IPS-18c (cell line): ENCODE data around the gene RAN.
"Not testable (repeated sequence)": the region's sequence is repeated elsewhere in the genome, so short reads cannot be mapped to it uniquely, and the experiment has no call there.

ENCODE experiments used
- H3K4me3 ChIP-seq: 2 replicates; pipeline ENCODE4 v1.7.0; 2013; ENCODE audit warnings: low read depth, mild to moderate bottlenecking, low read length, moderate library complexity; ENCODE audit not compliant: insufficient read depth
- H3K9me3 ChIP-seq: one replicate; pipeline ENCODE4 v1.6.1; 2013; ENCODE audit warnings: mild to moderate bottlenecking, low read length, moderate library complexity; ENCODE audit not compliant: control insufficient read depth, insufficient read depth

The RAN gene

GRCh38 chr12:130873106-130873795, 1.4 kb downstream of the RAN start:
- Histone ChIP-seq H3K4me3 (peak overlapping the region; percentile 74), H3K9me3 (no peaks in the 10 kb centered on the region)

GRCh38 chr12:130873825-130874224, 2.0 kb downstream of the RAN start:
- Histone ChIP-seq H3K9me3 (no peaks in the 10 kb centered on the region), H3K4me3 (0 out of 2 replicates have a peak overlapping the region, but pooled peaks have one; percentile 74)

GRCh38 chr12:130874696-130875095, 2.8 kb downstream of the RAN start:
- H3K4me3 ChIP-seq = no peak overlapping the region
- no peaks in the 10 kb centered on the region for H3K9me3 ChIP-seq

- no peak overlapping the region for H3K4me3 ChIP-seq
- no peaks in the 10 kb centered on the region for H3K9me3 ChIP-seq
Observed at GRCh38 chr12:130875193-130875592, 3.3 kb downstream of the RAN start.

- not testable (repeated sequence) for H3K4me3 ChIP-seq, H3K9me3 ChIP-seq
Observed at GRCh38 chr12:130875708-130876107, 3.8 kb downstream of the RAN start.

GRCh38 chr12:130876297-130876696, 4.4 kb downstream of the RAN start:
- H3K4me3 ChIP-seq = no peak overlapping the region
- H3K9me3 ChIP-seq = no peaks in the 10 kb centered on the region

- no peaks in the 10 kb centered on the region for H3K9me3 ChIP-seq
- no peak overlapping the region for H3K4me3 ChIP-seq
Observed at GRCh38 chr12:130876758-130877157, 4.9 kb downstream of the RAN start.

- no peak overlapping the region for H3K4me3 ChIP-seq
- no peaks in the 10 kb centered on the region for H3K9me3 ChIP-seq
Observed at GRCh38 chr12:130877333-130877732, 5.5 kb downstream of the RAN start.

GRCh38 chr12:130878193-130879185, 6.6 kb downstream of the RAN start:
- no peak overlapping the region for H3K4me3 ChIP-seq
- no peaks in the 10 kb centered on the region for H3K9me3 ChIP-seq

GRCh38 chr12:130879212-130879686, 7.4 kb downstream of the RAN start:
- Histone ChIP-seq H3K4me3 (no peak overlapping the region), H3K9me3 (no peaks in the 10 kb centered on the region)

GRCh38 chr12:130879781-130880389, 8.0 kb downstream of the RAN start:
- Histone ChIP-seq H3K4me3 (no peak overlapping the region), H3K9me3 (no peaks in the 10 kb centered on the region)

- Histone ChIP-seq H3K4me3 (no peak overlapping the region), H3K9me3 (no peaks in the 10 kb centered on the region)
Observed at GRCh38 chr12:130880411-130880885, 8.6 kb downstream of the RAN start.

- H3K4me3 ChIP-seq = no peak overlapping the region
Observed at GRCh38 chr12:130881046-130881445, 9.2 kb downstream of the RAN start.

GRCh38 chr12:130881548-130881947, 9.7 kb downstream of the RAN start:
- no peaks in the 10 kb centered on the region for H3K9me3 ChIP-seq

More at GRCh38 chr12:130881046-130881445, 9.2 kb downstream of the RAN start:
- H3K9me3 ChIP-seq = no peaks in the 10 kb centered on the region

GRCh38 chr12:130887190-130887589, 15.3 kb downstream of the RAN start:
- H3K9me3 ChIP-seq, H3K4me3 ChIP-seq: not testable (repeated sequence)

More at GRCh38 chr12:130881548-130881947, 9.7 kb downstream of the RAN start:
- no peak overlapping the region for H3K4me3 ChIP-seq

- Histone ChIP-seq H3K4me3 (no peak overlapping the region), H3K9me3 (peaks cover 3% of the 10 kb centered on the region)
Observed at GRCh38 chr12:130904064-130904463, 32.2 kb downstream of the RAN start.

GRCh38 chr12:130904936-130905455, 33.1 kb downstream of the RAN start:
- H3K9me3 ChIP-seq, H3K4me3 ChIP-seq: not testable (repeated sequence)
